Keratinocyte (primary cell): ENCODE results near the gene BAZ1A. TPM values are rescaled to one million over a fixed set of nuclear protein-coding genes. Genes with fewer than 3 reads are reported as not detected.

Source experiments
- DNase-seq: peaks from one replicate; pipeline ENCODE4 v3.0.0-alpha.2; 2011; ENCODE audit warnings: low read depth, missing footprints, low spot score
- FAIRE-seq: peaks from 2 replicates; lab custom pipeline; 2011; peaks lifted over from hg19 to GRCh38; lab: Jason Lieb, UNC
- H2AFZ ChIP-seq: 2 replicates; pipeline ENCODE4 v1.6.0; 2012; ENCODE audit warnings: low read length, control low read depth, inconsistent platforms; ENCODE audit not compliant: control insufficient read depth
- H3K27ac ChIP-seq: 2 replicates; pipeline ENCODE4 v1.5.1; 2011; ENCODE audit warnings: low read length; ENCODE audit not compliant: control insufficient read depth, insufficient read depth
- H3K27me3 ChIP-seq: 3 replicates; pipeline ENCODE4 v1.6.0; 2011; ENCODE audit warnings: low read length; ENCODE audit not compliant: control insufficient read depth, insufficient read depth; ENCODE audit errors: extremely low read depth
- H3K36me3 ChIP-seq, 2 experiments: 2 replicates in 1 of 2; 3 replicates in 1 of 2; pipeline ENCODE4 v1.5.1; 2011; ENCODE audit warnings: low read length in 2 of 2, mild to moderate bottlenecking in 1 of 2; ENCODE audit not compliant: control insufficient read depth in 2 of 2, insufficient read depth in 2 of 2; ENCODE audit errors: extremely low read depth in 1 of 2
- H3K4me1 ChIP-seq: 3 replicates; pipeline ENCODE4 v1.5.1; 2011; ENCODE audit warnings: low read length; ENCODE audit not compliant: control insufficient read depth, insufficient read depth; ENCODE audit errors: extremely low read depth
- H3K4me2 ChIP-seq: 3 replicates; pipeline ENCODE4 v1.6.0; 2011; ENCODE audit warnings: low read depth, low read length; ENCODE audit not compliant: control insufficient read depth, insufficient read depth; ENCODE audit errors: extremely low read depth
- H3K4me3 ChIP-seq, 3 experiments: fragments of 200-600 bp in 1 of 3; sonication (generic) in 1 of 3; 2 replicates in 2 of 3; 3 replicates in 1 of 3; pipeline ENCODE4 v1.5.1; 2011 to 2016; ENCODE audit warnings: low read length in 3 of 3, mild to moderate bottlenecking in 3 of 3, control low read depth in 2 of 3, inconsistent platforms in 1 of 3, low read depth in 1 of 3, mixed read lengths in 1 of 3, mixed run types in 1 of 3, moderate library complexity in 1 of 3; ENCODE audit not compliant: control insufficient read depth in 2 of 3, insufficient read depth in 2 of 3; ENCODE audit errors: extremely low read depth in 1 of 3
- H3K79me2 ChIP-seq: 2 replicates; pipeline ENCODE4 v1.6.0; 2012; ENCODE audit warnings: low read length; ENCODE audit not compliant: control insufficient read depth, insufficient read depth
- H3K9ac ChIP-seq: 3 replicates; pipeline ENCODE4 v1.6.0; 2011; ENCODE audit warnings: low read length; ENCODE audit not compliant: control insufficient read depth, insufficient read depth; ENCODE audit errors: extremely low read depth
- H3K9me1 ChIP-seq: 3 replicates; pipeline ENCODE4 v1.6.0; 2011; ENCODE audit warnings: low read length; ENCODE audit not compliant: control insufficient read depth, insufficient read depth; ENCODE audit errors: extremely low read depth
- H3K9me3 ChIP-seq: 2 replicates; pipeline ENCODE4 v1.5.1; 2012; ENCODE audit warnings: low read depth, low read length; ENCODE audit not compliant: control insufficient read depth
- H4K20me1 ChIP-seq: 3 replicates; pipeline ENCODE4 v1.6.0; 2011; ENCODE audit warnings: low read length; ENCODE audit not compliant: control insufficient read depth, insufficient read depth; ENCODE audit errors: extremely low read depth
- CTCF ChIP-seq, 3 experiments: IDR thresholded peaks in 1 of 3; conservative IDR thresholded peaks in 1 of 3; optimal IDR thresholded peaks in 1 of 3; 2 replicates in 2 of 3; 3 replicates in 1 of 3; pipeline versions ENCODE3 to v1.5.1; 2011; ENCODE audit warnings: low read length in 3 of 3, mild to moderate bottlenecking in 3 of 3, moderate library complexity in 2 of 3, control low read depth in 1 of 3, inconsistent platforms in 1 of 3; ENCODE audit not compliant: insufficient read depth in 2 of 3; ENCODE audit errors: extremely low read depth in 1 of 3
- EZH2 ChIP-seq: IDR thresholded peaks from one replicate; pipeline ENCODE4 v1.6.1; 2012; ENCODE audit warnings: inconsistent platforms, mild to moderate bottlenecking, low read length, moderate library complexity
- dilution Hi-C: fragments of 300-500 bp; cut with MboI; formaldehyde crosslinking; loops from one replicate; pipeline ENCODE4 v1.7.0; 2020; ENCODE audit warnings: low sequenced_read_pairs; ENCODE audit not compliant: extremely low pct_ligation_motif_present
- polyA plus RNA-seq, 5 experiments: library from polyadenylated mRNA; depleted of rRNA in 3 of 5; stranded (reverse) in 3 of 5; stranded (forward) in 1 of 5; unstranded in 1 of 5; fragments of >200 nt; gene quantifications; 1 replicate in 1 of 5; 2 replicates in 3 of 5; 3 replicates in 1 of 5; pipeline versions ENCODE4 v1.2.1 to v1.2.3, GENCODE V29; 2011 to 2012; ENCODE audit warnings: missing spikeins in 2 of 5, low read depth in 1 of 5, low replicate concordance in 1 of 5

Gene BAZ1A
- polyA plus RNA-seq, 1 donor (not counting 4 experiments of a cell fraction or from before 2014, with no cell fraction given): 52.0 TPM

GRCh38 chr14:34912966-34913365, 37.8 kb upstream of the BAZ1A start:
- no peak overlapping the region for H3K9ac ChIP-seq
- no peaks in the 10 kb centered on the region for H3K9me3 ChIP-seq
- no peaks in the 10 kb centered on the region for H3K9me1 ChIP-seq
- H3K27ac ChIP-seq: no peak overlapping the region
- no peaks in the 10 kb centered on the region for H3K27me3 ChIP-seq
- dilution Hi-C loops: no loop called here
- no peaks in the 10 kb centered on the region for H4K20me1 ChIP-seq
- no peak overlapping the region for H3K4me2 ChIP-seq
- no peak overlapping the region for H2AFZ ChIP-seq
- no peak for FAIRE-seq
- H3K4me3 ChIP-seq: no peak overlapping the region
- H3K79me2 ChIP-seq: no peaks in the 10 kb centered on the region
- no peak for DNase-seq
- H3K4me1 ChIP-seq: no peaks in the 10 kb centered on the region
- H3K36me3 ChIP-seq: no peaks in the 10 kb centered on the region
- no peak for TF ChIP-seq CTCF (optimal IDR thresholded peaks at IDR 0.05 in 1 of 3, IDR thresholded peaks at IDR 0.05 in 1 of 3, conservative IDR thresholded peaks at IDR 0.05 in 1 of 3; ENCODE audit: extremely low read depth in 1 of 3, insufficient read depth in 2 of 3, low read length in 3 of 3)
- TF ChIP-seq EZH2: no peak

- dilution Hi-C loops: no loop called here
- no peak for FAIRE-seq
- H3K9me3 ChIP-seq: no peaks in the 10 kb centered on the region
- H3K27ac ChIP-seq: no peak overlapping the region
- H3K4me3 ChIP-seq: no peak overlapping the region
- DNase-seq: no peak
- no peaks in the 10 kb centered on the region for H3K79me2 ChIP-seq
- H3K9ac ChIP-seq: no peak overlapping the region
- H3K36me3 ChIP-seq: no peaks in the 10 kb centered on the region
- no peaks in the 10 kb centered on the region for H3K27me3 ChIP-seq
- no peaks in the 10 kb centered on the region for H4K20me1 ChIP-seq
- no peaks in the 10 kb centered on the region for H3K9me1 ChIP-seq
- TF ChIP-seq EZH2 (no peak), CTCF (optimal IDR thresholded peaks at IDR 0.05 in 1 of 3, IDR thresholded peaks at IDR 0.05 in 1 of 3, conservative IDR thresholded peaks at IDR 0.05 in 1 of 3; ENCODE audit: extremely low read depth in 1 of 3, insufficient read depth in 2 of 3, low read length in 3 of 3) (no peak)
- no peak overlapping the region for H2AFZ ChIP-seq
- H3K4me1 ChIP-seq: no peaks in the 10 kb centered on the region
- no peak overlapping the region for H3K4me2 ChIP-seq
Measured at GRCh38 chr14:34912182-34912581, 37.0 kb upstream of the BAZ1A start.
